Cardiac fibroblast (primary cell): ENCODE measurements around the gene OR52K2.

ENCODE experiments used
- DNase-seq, 2 donors: peaks; one replicate each; pipeline versions ENCODE4 v3.0.0 to v3.0.0-alpha.2; 2010; ENCODE audit warnings: low read depth in 2 of 2
- H3K4me3 ChIP-seq, 2 donors: replicated peaks in 1 of 2; 1 replicate in 1 of 2; 2 replicates in 1 of 2; pipeline ENCODE4 v1.5.1; 2011; ENCODE audit warnings: low read depth in 2 of 2, low read length in 2 of 2, mild to moderate bottlenecking in 2 of 2, moderate library complexity in 1 of 2
- CTCF ChIP-seq: IDR thresholded peaks from one replicate; pipeline ENCODE4 v1.5.1; 2011; ENCODE audit warnings: low read depth, mild to moderate bottlenecking, low read length, inconsistent platforms

The OR52K2 gene

GRCh38 chr11:4436411-4436810 is 12.7 kb upstream of the OR52K2 start:
- TF ChIP-seq CTCF: no peak
- H3K4me3 ChIP-seq: no peak overlapping the region
- DNase-seq: no peak

- no peak overlapping the region for H3K4me3 ChIP-seq
- DNase-seq: no peak
- TF ChIP-seq CTCF: no peak
Observed at GRCh38 chr11:4441515-4441914, 7.6 kb upstream of the OR52K2 start.

GRCh38 chr11:4443232-4443891 is 5.7 kb upstream of the OR52K2 start:
- DNase-seq: no peak
- no peak for TF ChIP-seq CTCF
- H3K4me3 ChIP-seq: no peak overlapping the region

GRCh38 chr11:4453118-4453517 is 4.0 kb downstream of the OR52K2 start:
- TF ChIP-seq CTCF: no peak
- DNase-seq: no peak
- no peak overlapping the region for H3K4me3 ChIP-seq

GRCh38 chr11:4454021-4454420 is 4.9 kb downstream of the OR52K2 start:
- no peak overlapping the region for H3K4me3 ChIP-seq
- no peak for TF ChIP-seq CTCF
- no peak for DNase-seq

- TF ChIP-seq CTCF: no peak
- no peak for DNase-seq
- H3K4me3 ChIP-seq: no peak overlapping the region
Observed at GRCh38 chr11:4455419-4455818, 6.3 kb downstream of the OR52K2 start.

- TF ChIP-seq CTCF: no peak
- no peak overlapping the region for H3K4me3 ChIP-seq
- DNase-seq: peak in 1 of 2 donors; percentile 65
Observed at GRCh38 chr11:4459500-4459899, 10.4 kb downstream of the OR52K2 start.
